OCI-LY1 (cell line): ENCODE measurements around the gene ST6GALNAC2.
"Not testable (repeated sequence)": the region's sequence is repeated elsewhere in the genome, so short reads cannot be mapped to it uniquely, and the experiment has no call there.

ENCODE experiments used
- CTCF ChIP-seq: fragments of 200-600 bp; sonication (generic), shearing (Covaris generic); IDR thresholded peaks from 2 replicates; pipeline ENCODE4 v1.5.1; 2017; ENCODE audit warnings: mild to moderate bottlenecking, antibody characterized with exemption, low read length, moderate library complexity, mixed read lengths
- EZH2 ChIP-seq: fragments of 200-600 bp; sonication (generic), shearing (Covaris generic); IDR thresholded peaks from 2 replicates; pipeline ENCODE4 v1.8.0; 2017; ENCODE audit warnings: borderline replicate concordance, mixed run types, mild to moderate bottlenecking, antibody characterized with exemption, low read length, moderate library complexity, mixed read lengths

- TF ChIP-seq EZH2, CTCF: not testable (repeated sequence)
Observed at GRCh38 chr17:76521683-76522082, 64.0 kb downstream of the ST6GALNAC2 start.
